SK-N-SH (cell line): ENCODE results near the gene DCAF6. TPM values are rescaled to one million over a fixed set of nuclear protein-coding genes. Genes with fewer than 3 reads are reported as not detected.

Experiments used
- CTCF ChIA-PET: fragments of 300-600, 350-600 bp; formaldehyde crosslinking; extraction: SDS; loops from one replicate; lab custom pipeline; 2021; lab: Yijun Ruan, JAX
- POLR2A ChIA-PET: fragments of 350-600 bp; sonication (Branson Sonifier 250); formaldehyde crosslinking; extraction: SDS; loops from one replicate; lab custom pipeline; 2020; ENCODE audit warnings: antibody characterized with exemption, inconsistent platforms; lab: Yijun Ruan, JAX
- DNase-seq: peaks from one replicate; pipeline ENCODE4 v3.0.0; 2012
- H2AFZ ChIP-seq: fragments of 200-600 bp; sonication (generic); 2 replicates; pipeline ENCODE4 v1.8.1; 2016; ENCODE audit warnings: antibody characterized with exemption, mild to moderate bottlenecking, low read depth
- H3F3A ChIP-seq: fragments of 200-600 bp; sonication (generic); replicated peaks from 2 replicates; pipeline ENCODE3; 2016; ENCODE audit warnings: antibody characterized with exemption, mild to moderate bottlenecking; ENCODE audit not compliant: insufficient read depth
- H3K27ac ChIP-seq, 2 experiments: fragments of 200-500 bp in 1 of 2; fragments of 200-600 bp in 1 of 2; sonication (Bioruptor generic) in 1 of 2; sonication (generic), shearing (Covaris generic) in 1 of 2; 2 replicates each; pipeline versions ENCODE4 v1.5.1 to v1.6.1; 2014 to 2016; ENCODE audit warnings: low read depth in 2 of 2, inconsistent platforms in 1 of 2, low read length in 1 of 2, mild to moderate bottlenecking in 1 of 2, mixed read lengths in 1 of 2
- H3K27me3 ChIP-seq: fragments of 200-600 bp; sonication (generic), shearing (Covaris generic); 2 replicates; pipeline ENCODE4 v1.6.1; 2016; ENCODE audit warnings: mixed run types; ENCODE audit not compliant: insufficient read depth
- H3K36me3 ChIP-seq, 2 experiments: fragments of 200-500 bp in 1 of 2; fragments of 200-600 bp in 1 of 2; sonication (Bioruptor generic) in 1 of 2; sonication (generic) in 1 of 2; replicated peaks in 1 of 2; 2 replicates each; pipeline versions ENCODE3 to v1.5.1; 2014 to 2016; ENCODE audit warnings: low read length in 1 of 2, mild to moderate bottlenecking in 1 of 2; ENCODE audit not compliant: insufficient read depth in 2 of 2, control insufficient read depth in 1 of 2
- H3K4me1 ChIP-seq, 2 experiments: fragments of 200-500 bp in 1 of 2; fragments of 200-600 bp in 1 of 2; sonication (Bioruptor generic) in 1 of 2; sonication (generic), shearing (Covaris generic) in 1 of 2; 2 replicates each; pipeline versions ENCODE4 v1.5.1 to v1.6.1; 2014 to 2016; ENCODE audit warnings: low read depth in 1 of 2, low read length in 1 of 2, mixed run types in 1 of 2; ENCODE audit not compliant: insufficient read depth in 2 of 2, control insufficient read depth in 1 of 2
- H3K4me2 ChIP-seq: fragments of 200-600 bp; sonication (generic), shearing (Covaris generic); 2 replicates; pipeline ENCODE4 v1.6.1; 2017; ENCODE audit warnings: mixed run types
- H3K4me3 ChIP-seq, 2 experiments: fragments of 200-500 bp in 1 of 2; fragments of 200-600 bp in 1 of 2; sonication (Bioruptor generic) in 1 of 2; sonication (generic), shearing (Covaris generic) in 1 of 2; 2 replicates each; pipeline versions ENCODE4 v1.5.1 to v1.8.1; 2014 to 2016; ENCODE audit warnings: low read depth in 2 of 2, inconsistent platforms in 1 of 2, low read length in 1 of 2, mild to moderate bottlenecking in 1 of 2, mixed read lengths in 1 of 2, moderate library complexity in 1 of 2
- H3K79me2 ChIP-seq: fragments of 200-600 bp; sonication (generic); 2 replicates; pipeline ENCODE4 v1.8.1; 2017; ENCODE audit warnings: mild to moderate bottlenecking; ENCODE audit not compliant: insufficient read depth
- H3K9ac ChIP-seq: fragments of 200-600 bp; sonication (generic); 2 replicates; pipeline ENCODE4 v1.6.1; 2017; ENCODE audit warnings: mixed run types
- H3K9me2 ChIP-seq: fragments of 200-600 bp; sonication (generic); 2 replicates; pipeline ENCODE4 v1.6.1; 2017; ENCODE audit warnings: mixed run types
- H3K9me3 ChIP-seq: fragments of 200-600 bp; sonication (generic); 2 replicates; pipeline ENCODE4 v1.6.1; 2017; ENCODE audit warnings: mixed run types, mild to moderate bottlenecking, moderate library complexity
- H4K20me1 ChIP-seq: fragments of 200-600 bp; sonication (generic); 2 replicates; pipeline ENCODE4 v1.6.1; 2017; ENCODE audit warnings: mild to moderate bottlenecking, mixed run types; ENCODE audit not compliant: insufficient read depth
- EZH2phosphoT487 ChIP-seq: fragments of 200-600 bp; sonication (generic); IDR thresholded peaks from 2 replicates; pipeline ENCODE4 v1.6.1; 2017; ENCODE audit warnings: low read depth, mixed run types, mild to moderate bottlenecking, antibody characterized with exemption, moderate library complexity, borderline replicate concordance
- FOSL2 ChIP-seq: IDR thresholded peaks from 2 replicates; pipeline ENCODE4 v1.4.0; 2012; ENCODE audit warnings: low read depth, mild to moderate bottlenecking, moderate library complexity, borderline replicate concordance
- IRF3 ChIP-seq: fragments of 150-350 bp; IDR thresholded peaks from 2 replicates; pipeline ENCODE4 v1.6.1; 2016; ENCODE audit warnings: mild to moderate bottlenecking, low read depth, low read length
- JUND ChIP-seq: IDR thresholded peaks from 2 replicates; pipeline ENCODE4 v1.4.0; 2012
- PBX3 ChIP-seq: IDR thresholded peaks from 2 replicates; pipeline ENCODE4; 2012
- RCOR1 ChIP-seq: fragments of 150-350 bp; IDR thresholded peaks from 2 replicates; pipeline ENCODE4 v1.6.1; 2017; ENCODE audit warnings: antibody characterized with exemption, low read length
- SIN3A ChIP-seq: IDR thresholded peaks from 2 replicates; pipeline ENCODE4 v1.6.1; 2012; ENCODE audit warnings: low read depth, mild to moderate bottlenecking, low read length, moderate library complexity, borderline replicate concordance
- TCF12 ChIP-seq: IDR thresholded peaks from 2 replicates; pipeline ENCODE4 v1.4.0; 2012
- YY1 ChIP-seq: IDR thresholded peaks from 2 replicates; pipeline ENCODE4 v1.4.0; 2012; ENCODE audit warnings: low read depth, mild to moderate bottlenecking
- ZBTB33 ChIP-seq: IDR thresholded peaks from 2 replicates; pipeline ENCODE4 v1.4.0; 2012; ENCODE audit warnings: low read depth, borderline replicate concordance
- WGBS: methylation state at CpG from one replicate; pipeline ENCODE4 v1.1.6; 2017; ENCODE audit warnings: low lambda C conversion rate; 5-methylcytosine and 5-hydroxymethylcytosine counted together
- polyA plus RNA-seq, 3 experiments: library from polyadenylated mRNA; depleted of rRNA; stranded (reverse); fragments of >200 nt; gene quantifications; 2 replicates each; pipeline ENCODE4 v1.2.3, GENCODE V29; 2012

The DCAF6 gene
- polyA plus RNA-seq, 1 of the 3 experiments (the other 2 are of a cell fraction) = 31.3 TPM

- Histone ChIP-seq H3K36me3 (peaks cover 39 to 54% of the 10 kb centered on the region in 2 experiments), H3K9ac (no peak overlapping the region), H3F3A (peaks cover 12% of the 10 kb centered on the region), H2AFZ (no peak overlapping the region), H3K4me3 (no peak overlapping the region), H3K9me3 (no peaks in the 10 kb centered on the region), H4K20me1 (no peaks in the 10 kb centered on the region), H3K27me3 (no peaks in the 10 kb centered on the region), H3K4me2 (no peak overlapping the region), H3K9me2 (no peaks in the 10 kb centered on the region), H3K27ac (no peak overlapping the region; a peak in 1 of 4 replicates), H3K4me1 (no peaks in the 10 kb centered on the region; a peak in 1 of 4 replicates), H3K79me2 (0 out of 2 replicates have a peak, but pooled peaks cover under 1% of the 10 kb centered on the region)
- no peak for DNase-seq
- no peak for TF ChIP-seq ZBTB33
- no peak for TF ChIP-seq IRF3
- no peak for TF ChIP-seq JUND
- no peak for TF ChIP-seq TCF12
- TF ChIP-seq FOSL2 = no peak
- 98% methylated on average over 2 of the region's 2 CpGs for WGBS
- ChIA-PET POLR2A (no interaction called here), CTCF (no interaction called here)
Observed at GRCh38 chr1:168004531-168004930, 68.0 kb downstream of the DCAF6 start.

GRCh38 chr1:168005529-168005928 is 69.0 kb downstream of the DCAF6 start:
- H3K79me2 ChIP-seq = no peaks in the 10 kb centered on the region
- no peak overlapping the region for H3K4me2 ChIP-seq
- no peaks in the 10 kb centered on the region for H3K27me3 ChIP-seq
- no peaks in the 10 kb centered on the region for H3K9me2 ChIP-seq
- no peaks in the 10 kb centered on the region; a peak in 1 of 4 replicates for H3K4me1 ChIP-seq
- no peak overlapping the region for H3K27ac ChIP-seq
- no peaks in the 10 kb centered on the region for H3K9me3 ChIP-seq
- ChIA-PET POLR2A (no interaction called here), CTCF (interaction anchor here (1.0 to 1.7 kb wide), 3 partner anchors 19 to 72 kb away, joined by 3 to 4 read pairs (median 3); no protein-coding TSS in a partner anchor)
- peaks cover 12% of the 10 kb centered on the region for H3F3A ChIP-seq
- no peak for TF ChIP-seq EZH2phosphoT487
- TF ChIP-seq FOSL2 = no peak
- no peak for TF ChIP-seq SIN3A
- no peak for TF ChIP-seq JUND
- TF ChIP-seq PBX3 = no peak
- no peak for TF ChIP-seq RCOR1
- TF ChIP-seq YY1 = no peak
- H3K36me3 ChIP-seq = peaks cover 47 to 57% of the 10 kb centered on the region in 2 experiments
- no peak overlapping the region for H3K9ac ChIP-seq
- no peak overlapping the region for H3K4me3 ChIP-seq
- 0 out of 2 replicates have a peak overlapping the region, but pooled peaks have one; percentile 9 for H2AFZ ChIP-seq
- H4K20me1 ChIP-seq = no peaks in the 10 kb centered on the region
- DNase-seq = no peak
